HepG2 (cell line): ENCODE results near the gene COX10.

ENCODE experiments used
- CBX1 ChIP-seq: IDR thresholded peaks from one replicate; pipeline ENCODE4 v1.6.1; 2016; ENCODE audit warnings: antibody characterized with exemption, low read depth
- ELF4 ChIP-seq: sonication (generic); formaldehyde crosslinking; IDR thresholded peaks from 2 replicates; pipeline ENCODE4 v1.5.0; 2020; ENCODE audit warnings: missing genetic modification reagents, mild to moderate bottlenecking, moderate library complexity, borderline replicate concordance
- MYC ChIP-seq: sonication (generic); formaldehyde crosslinking; IDR thresholded peaks from 2 replicates; pipeline ENCODE4 v1.9.0; 2021; ENCODE audit warnings: missing genetic modification reagents, borderline replicate concordance
- POLR2A ChIP-seq, 2 experiments: IDR thresholded peaks; 2 replicates each; pipeline ENCODE4 v1.6.1; 2011; ENCODE audit warnings: low read depth in 2 of 2, low read length in 2 of 2, mild to moderate bottlenecking in 1 of 2, moderate library complexity in 1 of 2; ENCODE audit not compliant: insufficient read depth in 1 of 2
- POLR2AphosphoS5 ChIP-seq: IDR thresholded peaks from 2 replicates; pipeline ENCODE4 v1.6.1; 2012; ENCODE audit warnings: low read depth, low read length
- SMARCC2 ChIP-seq: fragments of 450-650 bp; IDR thresholded peaks from 2 replicates; pipeline ENCODE4 v1.6.1; 2017; ENCODE audit warnings: antibody characterized with exemption, mild to moderate bottlenecking
- ZNF766 ChIP-seq: sonication (generic); formaldehyde crosslinking; IDR thresholded peaks from 2 replicates; pipeline ENCODE4 v1.5.0; 2020; ENCODE audit warnings: missing genetic modification reagents, borderline replicate concordance
- TF ChIP-seq, protein P1 (sequence below): sonication (generic); formaldehyde crosslinking; IDR thresholded peaks from 2 replicates; pipeline ENCODE4 v1.4.0; 2020; ENCODE audit warnings: missing genetic modification reagents, borderline replicate concordance
- TF ChIP-seq, protein P2 (sequence below): sonication (generic); formaldehyde crosslinking; IDR thresholded peaks from 2 replicates; pipeline ENCODE4 v1.5.0; 2020; ENCODE audit warnings: mild to moderate bottlenecking, missing genetic modification reagents, moderate library complexity
- TF ChIP-seq, protein P3 (sequence below): sonication (generic); formaldehyde crosslinking; IDR thresholded peaks from 2 replicates; pipeline ENCODE4 v1.5.0; 2020; ENCODE audit warnings: missing genetic modification reagents

DNA sequence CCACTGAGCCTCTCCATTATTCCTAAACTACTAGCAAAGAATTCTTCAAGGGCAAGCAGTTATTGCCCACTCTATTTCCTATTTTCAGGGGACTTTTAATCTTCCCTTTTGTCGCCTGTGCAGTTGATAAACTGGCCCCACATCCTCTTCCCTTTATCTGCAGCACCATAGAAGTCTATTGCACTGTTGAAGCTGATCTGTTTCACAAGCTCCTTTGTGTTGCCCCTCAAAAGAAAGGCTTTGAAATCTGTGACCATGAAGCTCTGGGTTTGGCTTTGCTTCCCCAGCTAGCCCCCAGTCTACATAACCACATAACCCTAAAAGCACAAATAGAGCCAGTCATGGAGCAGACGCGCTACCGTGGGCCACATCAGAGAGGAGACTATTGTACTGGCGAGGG lies 130.3 kb downstream of the COX10 start:
- TF ChIP-seq POLR2AphosphoS5: no peak
- TF ChIP-seq, protein P1, sequence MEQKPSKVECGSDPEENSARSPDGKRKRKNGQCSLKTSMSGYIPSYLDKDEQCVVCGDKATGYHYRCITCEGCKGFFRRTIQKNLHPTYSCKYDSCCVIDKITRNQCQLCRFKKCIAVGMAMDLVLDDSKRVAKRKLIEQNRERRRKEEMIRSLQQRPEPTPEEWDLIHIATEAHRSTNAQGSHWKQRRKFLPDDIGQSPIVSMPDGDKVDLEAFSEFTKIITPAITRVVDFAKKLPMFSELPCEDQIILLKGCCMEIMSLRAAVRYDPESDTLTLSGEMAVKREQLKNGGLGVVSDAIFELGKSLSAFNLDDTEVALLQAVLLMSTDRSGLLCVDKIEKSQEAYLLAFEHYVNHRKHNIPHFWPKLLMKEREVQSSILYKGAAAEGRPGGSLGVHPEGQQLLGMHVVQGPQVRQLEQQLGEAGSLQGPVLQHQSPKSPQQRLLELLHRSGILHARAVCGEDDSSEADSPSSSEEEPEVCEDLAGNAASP (CRISPR knock-in tag): no peak
- TF ChIP-seq, protein P2, sequence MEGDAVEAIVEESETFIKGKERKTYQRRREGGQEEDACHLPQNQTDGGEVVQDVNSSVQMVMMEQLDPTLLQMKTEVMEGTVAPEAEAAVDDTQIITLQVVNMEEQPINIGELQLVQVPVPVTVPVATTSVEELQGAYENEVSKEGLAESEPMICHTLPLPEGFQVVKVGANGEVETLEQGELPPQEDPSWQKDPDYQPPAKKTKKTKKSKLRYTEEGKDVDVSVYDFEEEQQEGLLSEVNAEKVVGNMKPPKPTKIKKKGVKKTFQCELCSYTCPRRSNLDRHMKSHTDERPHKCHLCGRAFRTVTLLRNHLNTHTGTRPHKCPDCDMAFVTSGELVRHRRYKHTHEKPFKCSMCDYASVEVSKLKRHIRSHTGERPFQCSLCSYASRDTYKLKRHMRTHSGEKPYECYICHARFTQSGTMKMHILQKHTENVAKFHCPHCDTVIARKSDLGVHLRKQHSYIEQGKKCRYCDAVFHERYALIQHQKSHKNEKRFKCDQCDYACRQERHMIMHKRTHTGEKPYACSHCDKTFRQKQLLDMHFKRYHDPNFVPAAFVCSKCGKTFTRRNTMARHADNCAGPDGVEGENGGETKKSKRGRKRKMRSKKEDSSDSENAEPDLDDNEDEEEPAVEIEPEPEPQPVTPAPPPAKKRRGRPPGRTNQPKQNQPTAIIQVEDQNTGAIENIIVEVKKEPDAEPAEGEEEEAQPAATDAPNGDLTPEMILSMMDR: no peak
- TF ChIP-seq, protein P3, sequence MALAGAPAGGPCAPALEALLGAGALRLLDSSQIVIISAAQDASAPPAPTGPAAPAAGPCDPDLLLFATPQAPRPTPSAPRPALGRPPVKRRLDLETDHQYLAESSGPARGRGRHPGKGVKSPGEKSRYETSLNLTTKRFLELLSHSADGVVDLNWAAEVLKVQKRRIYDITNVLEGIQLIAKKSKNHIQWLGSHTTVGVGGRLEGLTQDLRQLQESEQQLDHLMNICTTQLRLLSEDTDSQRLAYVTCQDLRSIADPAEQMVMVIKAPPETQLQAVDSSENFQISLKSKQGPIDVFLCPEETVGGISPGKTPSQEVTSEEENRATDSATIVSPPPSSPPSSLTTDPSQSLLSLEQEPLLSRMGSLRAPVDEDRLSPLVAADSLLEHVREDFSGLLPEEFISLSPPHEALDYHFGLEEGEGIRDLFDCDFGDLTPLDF (CRISPR knock-in tag): no peak
- TF ChIP-seq MYC: no peak
- TF ChIP-seq ELF4 (CRISPR knock-in tag): no peak
- no peak for TF ChIP-seq CBX1
- no peak for TF ChIP-seq ZNF766 (CRISPR knock-in tag)
- no peak for TF ChIP-seq SMARCC2
- no peak for TF ChIP-seq POLR2A (IDR thresholded peaks at IDR 0.05; ENCODE audit: insufficient read depth in 1 of 2, low read depth in 2 of 2, low read length in 2 of 2)
